ENCODE measurements around the gene RGS6. TPM values are rescaled to one million over a fixed set of nuclear protein-coding genes. Genes with fewer than 3 reads are reported as not detected.

Gene RGS6
- total RNA-seq, 3 donors from 2014 or later = 3.4 to 9.2 (median 4.5) TPM

DNA sequence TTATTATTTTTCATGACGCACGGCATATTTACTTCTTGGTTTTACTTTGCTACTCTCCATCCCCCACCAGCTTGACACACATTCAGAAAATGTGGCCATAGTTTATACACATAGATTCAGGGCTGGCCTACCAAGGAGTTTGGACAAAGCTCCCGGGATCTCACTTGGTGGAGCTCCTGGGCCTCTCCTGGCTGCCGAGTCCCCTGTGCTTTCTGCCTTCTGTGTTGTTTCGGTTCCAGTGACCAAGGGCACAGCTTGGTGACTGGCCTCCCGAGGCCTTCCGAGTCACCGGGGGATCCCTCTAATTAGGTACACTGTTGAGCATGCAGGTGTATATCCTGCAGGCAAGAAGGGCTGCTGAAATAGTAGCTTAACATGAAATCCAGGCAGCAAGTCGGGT, 63.5 kb downstream of the RGS6 start:
- no peaks in the 10 kb centered on the region for H3K27me3 ChIP-seq
- H3K36me3 ChIP-seq = no peaks in the 10 kb centered on the region
- H3K4me3 ChIP-seq = no peak overlapping the region
- H3K4me1 ChIP-seq = no peaks in the 10 kb centered on the region
- no peaks in the 10 kb centered on the region for H3K9me3 ChIP-seq
- DNase-seq (ENCODE audit: low spot score in 2 of 2) = no peak
- no peak overlapping the region for H3K27ac ChIP-seq
- intact Hi-C loops (cut with DNase I; ENCODE audit: low total_unique reads) = no loop called here
- TF ChIP-seq, protein P1, sequence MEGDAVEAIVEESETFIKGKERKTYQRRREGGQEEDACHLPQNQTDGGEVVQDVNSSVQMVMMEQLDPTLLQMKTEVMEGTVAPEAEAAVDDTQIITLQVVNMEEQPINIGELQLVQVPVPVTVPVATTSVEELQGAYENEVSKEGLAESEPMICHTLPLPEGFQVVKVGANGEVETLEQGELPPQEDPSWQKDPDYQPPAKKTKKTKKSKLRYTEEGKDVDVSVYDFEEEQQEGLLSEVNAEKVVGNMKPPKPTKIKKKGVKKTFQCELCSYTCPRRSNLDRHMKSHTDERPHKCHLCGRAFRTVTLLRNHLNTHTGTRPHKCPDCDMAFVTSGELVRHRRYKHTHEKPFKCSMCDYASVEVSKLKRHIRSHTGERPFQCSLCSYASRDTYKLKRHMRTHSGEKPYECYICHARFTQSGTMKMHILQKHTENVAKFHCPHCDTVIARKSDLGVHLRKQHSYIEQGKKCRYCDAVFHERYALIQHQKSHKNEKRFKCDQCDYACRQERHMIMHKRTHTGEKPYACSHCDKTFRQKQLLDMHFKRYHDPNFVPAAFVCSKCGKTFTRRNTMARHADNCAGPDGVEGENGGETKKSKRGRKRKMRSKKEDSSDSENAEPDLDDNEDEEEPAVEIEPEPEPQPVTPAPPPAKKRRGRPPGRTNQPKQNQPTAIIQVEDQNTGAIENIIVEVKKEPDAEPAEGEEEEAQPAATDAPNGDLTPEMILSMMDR (IDR thresholded peaks at IDR 0.05) = no peak
- TF ChIP-seq POLR2A (IDR thresholded peaks at IDR 0.05) = no peak
- no peak for TF ChIP-seq POLR2AphosphoS5 (IDR thresholded peaks at IDR 0.05)

DNA sequence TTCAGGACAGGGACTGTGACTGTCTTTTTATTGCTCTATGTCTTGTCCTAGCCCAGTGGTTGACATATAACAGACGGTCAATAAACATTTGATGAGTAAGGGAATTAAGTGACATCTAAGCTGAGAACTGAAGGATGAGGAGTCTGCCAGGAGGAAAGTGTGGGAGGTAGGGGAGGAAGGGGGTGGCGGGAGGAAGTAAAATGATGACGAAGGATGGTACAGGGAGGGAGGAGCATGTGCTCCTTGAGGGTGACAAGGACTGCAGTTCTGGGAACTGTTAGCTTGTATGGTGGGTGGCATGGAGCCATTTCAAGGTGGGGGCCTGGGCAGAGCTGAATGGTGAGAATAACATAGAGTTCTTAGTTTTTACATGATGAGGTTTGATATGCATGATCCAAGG, 64.4 kb downstream of the RGS6 start:
- Histone ChIP-seq H3K9me3 (no peaks in the 10 kb centered on the region), H3K27me3 (no peaks in the 10 kb centered on the region), H3K27ac (no peak overlapping the region), H3K4me1 (no peaks in the 10 kb centered on the region), H3K36me3 (no peaks in the 10 kb centered on the region), H3K4me3 (no peak overlapping the region)
- TF ChIP-seq, protein P1 (IDR thresholded peaks at IDR 0.05) = no peak
- no peak for TF ChIP-seq POLR2A (IDR thresholded peaks at IDR 0.05)
- TF ChIP-seq POLR2AphosphoS5 (IDR thresholded peaks at IDR 0.05) = no peak
- intact Hi-C loops (cut with DNase I; ENCODE audit: low total_unique reads) = no loop called here
- no peak for DNase-seq (ENCODE audit: low spot score in 2 of 2)

GRCh38 chr14:72000907-72001306, 68.7 kb downstream of the RGS6 start:
- H3K9me3 ChIP-seq = no peaks in the 10 kb centered on the region
- no peaks in the 10 kb centered on the region for H3K4me1 ChIP-seq
- TF ChIP-seq POLR2A (IDR thresholded peaks at IDR 0.05) (no peak), POLR2AphosphoS5 (IDR thresholded peaks at IDR 0.05) (no peak)
- TF ChIP-seq, protein P1 (IDR thresholded peaks at IDR 0.05) = no peak
- H3K27me3 ChIP-seq = no peaks in the 10 kb centered on the region
- intact Hi-C loops (cut with DNase I; ENCODE audit: low total_unique reads) = loop anchor here (1.0 kb wide), 1 partner anchor 10 kb away; no protein-coding TSS in a partner anchor
- no peak overlapping the region for H3K4me3 ChIP-seq
- DNase-seq (ENCODE audit: low spot score in 2 of 2) = no peak
- H3K27ac ChIP-seq = peak overlapping the region in 1 of 2 donors; percentile 19
- no peaks in the 10 kb centered on the region for H3K36me3 ChIP-seq

- Histone ChIP-seq H3K4me3 (no peak overlapping the region), H3K9me3 (no peaks in the 10 kb centered on the region), H3K27ac (no peak overlapping the region), H3K4me1 (no peaks in the 10 kb centered on the region), H3K36me3 (no peaks in the 10 kb centered on the region), H3K27me3 (no peaks in the 10 kb centered on the region)
- intact Hi-C loops (cut with DNase I; ENCODE audit: low total_unique reads) = no loop called here
- TF ChIP-seq, protein P1 (IDR thresholded peaks at IDR 0.05) = no peak
- TF ChIP-seq POLR2A (IDR thresholded peaks at IDR 0.05) = no peak
- TF ChIP-seq POLR2AphosphoS5 (IDR thresholded peaks at IDR 0.05) = no peak
- DNase-seq (ENCODE audit: low spot score in 2 of 2) = no peak
Measured at GRCh38 chr14:72002731-72003130, 70.5 kb downstream of the RGS6 start.

DNA sequence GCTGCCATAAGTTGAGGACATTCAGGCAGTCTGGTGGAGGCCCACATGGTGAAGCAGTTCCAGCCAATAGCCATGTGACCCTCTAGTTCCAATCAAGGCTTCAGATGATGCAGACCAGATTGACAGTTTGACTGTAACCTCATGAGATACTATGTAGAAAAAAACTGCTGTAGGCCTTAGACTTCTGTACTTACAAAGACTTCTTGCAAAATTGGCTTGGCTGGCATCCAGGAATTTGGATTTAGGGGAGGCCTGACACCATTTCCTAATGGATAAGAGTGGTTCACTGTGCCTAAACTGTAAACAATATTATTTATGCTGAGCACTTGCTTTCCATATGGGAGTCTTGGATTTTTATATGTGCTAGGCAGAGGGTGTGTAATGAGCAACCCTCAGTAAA, 76.4 kb downstream of the RGS6 start:
- Histone ChIP-seq H3K27me3 (no peaks in the 10 kb centered on the region), H3K9me3 (no peaks in the 10 kb centered on the region), H3K27ac (no peak overlapping the region), H3K4me1 (no peaks in the 10 kb centered on the region), H3K4me3 (no peak overlapping the region), H3K36me3 (no peaks in the 10 kb centered on the region)
- TF ChIP-seq POLR2AphosphoS5 (IDR thresholded peaks at IDR 0.05) (no peak), POLR2A (IDR thresholded peaks at IDR 0.05) (no peak)
- TF ChIP-seq, protein P1 (IDR thresholded peaks at IDR 0.05) = no peak
- DNase-seq (ENCODE audit: low spot score in 2 of 2) = no peak
- intact Hi-C loops (cut with DNase I; ENCODE audit: low total_unique reads) = no loop called here

Data from breast epithelium (tissue), 4 donors.